ENCODE measurements around the gene CPNE4. TPM values are rescaled to one million over a fixed set of nuclear protein-coding genes. Genes with fewer than 3 reads are reported as not detected.

Gene CPNE4
- total and polyA plus RNA-seq, 9 of the 15 experiments (the other 6 are each of a cell fraction or from before 2014, with no cell fraction given), result not detected

DNA sequence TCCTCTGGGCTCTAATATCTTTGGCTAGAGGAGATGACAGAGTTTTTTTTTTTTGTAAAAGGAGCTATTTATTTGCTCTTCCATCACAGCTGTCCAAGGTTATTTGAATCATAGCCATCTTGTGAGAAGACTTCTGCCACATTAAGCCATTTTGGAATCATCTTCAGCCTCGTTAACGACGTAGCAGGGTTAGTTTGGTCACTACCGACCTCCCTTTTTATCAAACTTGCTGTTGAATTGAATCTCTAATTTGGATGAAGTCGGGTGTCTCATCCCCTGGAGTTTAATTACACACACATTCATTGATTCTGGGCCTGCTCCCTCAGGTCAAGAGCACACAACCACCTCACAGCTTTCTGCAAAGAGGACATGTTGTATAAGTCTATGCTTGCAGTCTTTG, 238.7 kb downstream of the CPNE4 start:
- POLR2A ChIA-PET, result interaction anchor here (0.7 kb wide), 1 partner anchor 239 kb away, joined by 3 read pairs; the partner anchor contains the start of gene CPNE4
- no peak overlapping the region for H3K4me2 ChIP-seq (ENCODE audit: insufficient read depth, low read length)
- no peak overlapping the region for H3K27ac ChIP-seq (ENCODE audit: extremely low read depth, low read depth, low read length)
- H3K4me1 ChIP-seq (replicated peaks in 1 of 2; ENCODE audit: control insufficient read depth in 2 of 2, insufficient read depth in 2 of 2, low read length in 2 of 2), result peaks cover 0 to 8% of the 10 kb centered on the region in 2 experiments; a peak in 2 of 5 replicates
- in situ Hi-C loops (cut with MboI) (loop anchor here (10.0 to 25.0 kb wide), 2 partner anchors 229 to 591 kb away; no protein-coding TSS in a partner anchor), intact Hi-C loops (cut with micrococcal nuclease) (loop anchor here (10.0 kb wide), 2 partner anchors 389 to 599 kb away; no protein-coding TSS in a partner anchor)
- no peak overlapping the region for H2AFZ ChIP-seq (ENCODE audit: low read depth, low read length)
- H3K9ac ChIP-seq (ENCODE audit: insufficient read depth in 1 of 2, low read depth in 2 of 2, low read length in 2 of 2), result no peak overlapping the region
- DNase-seq (ENCODE audit: extremely low read depth in 1 of 4, low spot score in 3 of 4) (no peak), FAIRE-seq (no peak), ATAC-seq (no peak)
- no peaks in the 10 kb centered on the region; the same call in 1 of the 2 replicates for H4K20me1 ChIP-seq (replicated peaks; ENCODE audit: control insufficient read depth, insufficient read depth, low read length)
- H3K79me2 ChIP-seq (ENCODE audit: control insufficient read depth, insufficient read depth, low read length), result no peaks in the 10 kb centered on the region
- no peak overlapping the region for H3K4me3 ChIP-seq
- no TSS peak for BruUV-seq (replicated peaks)
- CTCF ChIA-PET (ENCODE audit: low intra/inter-chr PET ratio), result no interaction called here
- no peaks in the 10 kb centered on the region for H3K9me3 ChIP-seq (replicated peaks; ENCODE audit: control insufficient read depth, insufficient read depth, low read depth, low read length)
- no peaks in the 10 kb centered on the region for H3K36me3 ChIP-seq (ENCODE audit: control insufficient read depth, insufficient read depth, low read length)
- WGBS (ENCODE audit: insufficient coverage, low coverage, missing lambda C conversion rate), result 7% methylated on average over 5 of the region's 5 CpGs
- no peaks in the 10 kb centered on the region for H3K9me1 ChIP-seq (ENCODE audit: control insufficient read depth, insufficient read depth, low read length)
- no peaks in the 10 kb centered on the region for H3K27me3 ChIP-seq (ENCODE audit: control insufficient read depth in 2 of 2, insufficient read depth in 2 of 2, low read length in 2 of 2)
- TF ChIP-seq ZBTB7A (IDR thresholded peaks at IDR 0.05; ENCODE audit: borderline replicate concordance, control insufficient read depth, low read depth, low read length), result no peak
- TF ChIP-seq TAF15 (IDR thresholded peaks at IDR 0.05; ENCODE audit: low read depth, low read length), result no peak
- TF ChIP-seq ZNF311 (CRISPR knock-in tag; IDR thresholded peaks at IDR 0.05), result no peak
- TF ChIP-seq ATF3 (IDR thresholded peaks at IDR 0.05), result no peak
- TF ChIP-seq ATF3 (CRISPR knock-in tag; conservative IDR thresholded peaks at IDR 0.05), result no peak
- TF ChIP-seq, protein P1, sequence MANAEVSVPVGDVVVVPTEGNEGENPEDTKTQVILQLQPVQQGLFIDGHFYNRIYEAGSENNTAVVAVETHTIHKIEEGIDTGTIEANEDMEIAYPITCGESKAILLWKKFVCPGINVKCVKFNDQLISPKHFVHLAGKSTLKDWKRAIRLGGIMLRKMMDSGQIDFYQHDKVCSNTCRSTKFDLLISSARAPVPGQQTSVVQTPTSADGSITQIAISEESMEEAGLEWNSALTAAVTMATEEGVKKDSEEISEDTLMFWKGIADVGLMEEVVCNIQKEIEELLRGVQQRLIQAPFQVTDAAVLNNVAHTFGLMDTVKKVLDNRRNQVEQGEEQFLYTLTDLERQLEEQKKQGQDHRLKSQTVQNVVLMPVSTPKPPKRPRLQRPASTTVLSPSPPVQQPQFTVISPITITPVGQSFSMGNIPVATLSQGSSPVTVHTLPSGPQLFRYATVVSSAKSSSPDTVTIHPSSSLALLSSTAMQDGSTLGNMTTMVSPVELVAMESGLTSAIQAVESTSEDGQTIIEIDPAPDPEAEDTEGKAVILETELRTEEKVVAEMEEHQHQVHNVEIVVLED (CRISPR knock-in tag; IDR thresholded peaks at IDR 0.05), result no peak
- no peak for TF ChIP-seq GTF3C2 (IDR thresholded peaks at IDR 0.05; ENCODE audit: borderline replicate concordance, extremely low read depth, insufficient read length)
- no peak for TF ChIP-seq BACH1 (tag; IDR thresholded peaks at IDR 0.05)
- no peak for TF ChIP-seq EWSR1 (IDR thresholded peaks at IDR 0.05; ENCODE audit: borderline replicate concordance, low read depth, partially characterized antibody)
- no peak for TF ChIP-seq SMAD3 (CRISPR knock-in tag; conservative IDR thresholded peaks at IDR 0.05)
- TF ChIP-seq CBX2 (IDR thresholded peaks at IDR 0.05; ENCODE audit: insufficient read depth, low read length, poor library complexity, severe bottlenecking), result no peak
- TF ChIP-seq CREBBP (IDR thresholded peaks at IDR 0.05; ENCODE audit: low read depth, low read length), result no peak
- TF ChIP-seq TFAM (CRISPR knock-in tag; conservative IDR thresholded peaks at IDR 0.05), result no peak
- TF ChIP-seq ZNF398 (CRISPR knock-in tag; IDR thresholded peaks at IDR 0.05), result no peak
- no peak for TF ChIP-seq ZNF134 (CRISPR knock-in tag; conservative IDR thresholded peaks at IDR 0.05)

All from K562 (cell line).